ENCODE measurements around the gene GNAT2.

GRCh38 chr1:109668123-109668775 lies 48.8 kb upstream of the GNAT2 start:
- no peak for TF ChIP-seq POLR2A (IDR thresholded peaks at IDR 0.05; ENCODE audit: low read depth, low read length)
- TF ChIP-seq, protein P1, sequence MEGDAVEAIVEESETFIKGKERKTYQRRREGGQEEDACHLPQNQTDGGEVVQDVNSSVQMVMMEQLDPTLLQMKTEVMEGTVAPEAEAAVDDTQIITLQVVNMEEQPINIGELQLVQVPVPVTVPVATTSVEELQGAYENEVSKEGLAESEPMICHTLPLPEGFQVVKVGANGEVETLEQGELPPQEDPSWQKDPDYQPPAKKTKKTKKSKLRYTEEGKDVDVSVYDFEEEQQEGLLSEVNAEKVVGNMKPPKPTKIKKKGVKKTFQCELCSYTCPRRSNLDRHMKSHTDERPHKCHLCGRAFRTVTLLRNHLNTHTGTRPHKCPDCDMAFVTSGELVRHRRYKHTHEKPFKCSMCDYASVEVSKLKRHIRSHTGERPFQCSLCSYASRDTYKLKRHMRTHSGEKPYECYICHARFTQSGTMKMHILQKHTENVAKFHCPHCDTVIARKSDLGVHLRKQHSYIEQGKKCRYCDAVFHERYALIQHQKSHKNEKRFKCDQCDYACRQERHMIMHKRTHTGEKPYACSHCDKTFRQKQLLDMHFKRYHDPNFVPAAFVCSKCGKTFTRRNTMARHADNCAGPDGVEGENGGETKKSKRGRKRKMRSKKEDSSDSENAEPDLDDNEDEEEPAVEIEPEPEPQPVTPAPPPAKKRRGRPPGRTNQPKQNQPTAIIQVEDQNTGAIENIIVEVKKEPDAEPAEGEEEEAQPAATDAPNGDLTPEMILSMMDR (IDR thresholded peaks at IDR 0.05; ENCODE audit: extremely low read depth in 1 of 2, insufficient read depth in 1 of 2, low read depth in 1 of 2, low read length in 2 of 2): no peak
- TF ChIP-seq EZH2 (IDR thresholded peaks at IDR 0.05; ENCODE audit: borderline replicate concordance, low read depth, low read length, severe bottlenecking): no peak

All from endothelial cell of umbilical vein (primary cell).